HFFc6 (cell line): Measurements from ENCODE around the gene BCL2. TPM values are rescaled to one million over a fixed set of nuclear protein-coding genes. Genes with fewer than 3 reads are reported as not detected.

Source experiments
- DNase-seq: peaks from one replicate; pipeline ENCODE4 v3.0.0-alpha.2; 2018
- H3K27ac Mint-ChIP-seq: 2 replicates; pipeline ENCODE4 v1.8.0; 2020; ENCODE audit warnings: mild to moderate bottlenecking, mixed read lengths
- H3K27me3 Mint-ChIP-seq: 2 replicates; pipeline ENCODE4 v1.8.0; 2021; ENCODE audit warnings: mild to moderate bottlenecking, moderate library complexity, mixed read lengths; ENCODE audit not compliant: insufficient read depth
- H3K36me3 Mint-ChIP-seq: 2 replicates; pipeline ENCODE4 v1.8.0; 2021; ENCODE audit warnings: low read depth, mixed read lengths
- H3K4me1 Mint-ChIP-seq: 2 replicates; pipeline ENCODE4 v1.8.0; 2020; ENCODE audit warnings: low read depth, mixed read lengths
- H3K4me3 Mint-ChIP-seq: 2 replicates; pipeline ENCODE4 v1.8.0; 2020; ENCODE audit warnings: mild to moderate bottlenecking, moderate library complexity, mixed read lengths
- H3K9me3 Mint-ChIP-seq: 2 replicates; pipeline ENCODE4 v1.8.0; 2020; ENCODE audit warnings: mild to moderate bottlenecking, mixed read lengths
- total RNA-seq, 6 experiments: library from RNA; stranded (reverse); fragmentation: NEBNext Ultra II Directional; extraction: Animal tissue kit (Norgen Biotek cat#: 25700); gene quantifications; 2 replicates in 1 of 6; 3 replicates in 5 of 6; pipeline ENCODE4 v1.2.3, GENCODE V29; 2021
- TF ChIP-seq, protein P1 (sequence below): fragments of 200-600 bp; sonication (generic); IDR thresholded peaks from 2 replicates; pipeline ENCODE4 v1.5.0; 2021; ENCODE audit warnings: antibody characterized with exemption, mild to moderate bottlenecking

The BCL2 gene
- total RNA-seq, 6 experiments from 2014 or later = 0.17 to 1.1 (median 0.95) TPM

DNA sequence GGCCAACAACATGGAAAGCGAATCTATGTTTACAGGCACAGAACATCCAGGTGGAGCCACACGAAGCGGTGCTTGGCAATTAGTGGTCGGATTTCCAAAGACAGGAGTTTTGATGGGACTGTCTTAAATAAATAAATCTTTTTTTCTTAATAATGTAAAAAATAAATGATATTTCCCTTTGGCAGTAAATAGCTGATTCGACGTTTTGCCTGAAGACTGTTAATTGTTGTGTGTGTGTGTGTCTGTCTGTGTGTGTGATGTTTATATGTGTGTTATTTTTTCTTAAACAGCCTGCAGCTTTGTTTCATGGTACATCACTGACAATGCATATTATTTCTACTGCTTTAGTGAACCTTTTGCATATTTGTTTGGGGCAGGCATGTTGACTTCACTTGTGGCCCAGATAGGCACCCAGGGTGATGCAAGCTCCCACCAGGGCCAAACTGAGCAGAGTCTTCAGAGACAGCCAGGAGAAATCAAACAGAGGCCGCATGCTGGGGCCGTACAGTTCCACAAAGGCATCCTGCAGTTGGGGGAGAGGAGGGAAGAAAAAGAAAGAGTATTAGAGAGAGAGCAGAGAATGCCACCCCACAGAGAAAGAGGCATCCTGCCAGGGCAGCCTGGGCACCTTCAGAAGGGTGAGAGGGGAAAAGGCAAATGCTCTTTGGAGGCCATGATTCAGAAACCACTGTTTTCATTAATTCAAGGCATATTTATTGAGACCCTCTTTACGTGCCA, 191.2 kb downstream of the BCL2 start:
- TF ChIP-seq, protein P1, sequence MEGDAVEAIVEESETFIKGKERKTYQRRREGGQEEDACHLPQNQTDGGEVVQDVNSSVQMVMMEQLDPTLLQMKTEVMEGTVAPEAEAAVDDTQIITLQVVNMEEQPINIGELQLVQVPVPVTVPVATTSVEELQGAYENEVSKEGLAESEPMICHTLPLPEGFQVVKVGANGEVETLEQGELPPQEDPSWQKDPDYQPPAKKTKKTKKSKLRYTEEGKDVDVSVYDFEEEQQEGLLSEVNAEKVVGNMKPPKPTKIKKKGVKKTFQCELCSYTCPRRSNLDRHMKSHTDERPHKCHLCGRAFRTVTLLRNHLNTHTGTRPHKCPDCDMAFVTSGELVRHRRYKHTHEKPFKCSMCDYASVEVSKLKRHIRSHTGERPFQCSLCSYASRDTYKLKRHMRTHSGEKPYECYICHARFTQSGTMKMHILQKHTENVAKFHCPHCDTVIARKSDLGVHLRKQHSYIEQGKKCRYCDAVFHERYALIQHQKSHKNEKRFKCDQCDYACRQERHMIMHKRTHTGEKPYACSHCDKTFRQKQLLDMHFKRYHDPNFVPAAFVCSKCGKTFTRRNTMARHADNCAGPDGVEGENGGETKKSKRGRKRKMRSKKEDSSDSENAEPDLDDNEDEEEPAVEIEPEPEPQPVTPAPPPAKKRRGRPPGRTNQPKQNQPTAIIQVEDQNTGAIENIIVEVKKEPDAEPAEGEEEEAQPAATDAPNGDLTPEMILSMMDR = no peak
- H3K4me1 Mint-ChIP-seq = no peaks in the 10 kb centered on the region
- DNase-seq = no peak
- H3K27ac Mint-ChIP-seq = no peak overlapping the region
- peaks cover 26% of the 10 kb centered on the region for H3K27me3 Mint-ChIP-seq
- no peaks in the 10 kb centered on the region for H3K9me3 Mint-ChIP-seq
- no peaks in the 10 kb centered on the region for H3K36me3 Mint-ChIP-seq
- H3K4me3 Mint-ChIP-seq = no peak overlapping the region

DNA sequence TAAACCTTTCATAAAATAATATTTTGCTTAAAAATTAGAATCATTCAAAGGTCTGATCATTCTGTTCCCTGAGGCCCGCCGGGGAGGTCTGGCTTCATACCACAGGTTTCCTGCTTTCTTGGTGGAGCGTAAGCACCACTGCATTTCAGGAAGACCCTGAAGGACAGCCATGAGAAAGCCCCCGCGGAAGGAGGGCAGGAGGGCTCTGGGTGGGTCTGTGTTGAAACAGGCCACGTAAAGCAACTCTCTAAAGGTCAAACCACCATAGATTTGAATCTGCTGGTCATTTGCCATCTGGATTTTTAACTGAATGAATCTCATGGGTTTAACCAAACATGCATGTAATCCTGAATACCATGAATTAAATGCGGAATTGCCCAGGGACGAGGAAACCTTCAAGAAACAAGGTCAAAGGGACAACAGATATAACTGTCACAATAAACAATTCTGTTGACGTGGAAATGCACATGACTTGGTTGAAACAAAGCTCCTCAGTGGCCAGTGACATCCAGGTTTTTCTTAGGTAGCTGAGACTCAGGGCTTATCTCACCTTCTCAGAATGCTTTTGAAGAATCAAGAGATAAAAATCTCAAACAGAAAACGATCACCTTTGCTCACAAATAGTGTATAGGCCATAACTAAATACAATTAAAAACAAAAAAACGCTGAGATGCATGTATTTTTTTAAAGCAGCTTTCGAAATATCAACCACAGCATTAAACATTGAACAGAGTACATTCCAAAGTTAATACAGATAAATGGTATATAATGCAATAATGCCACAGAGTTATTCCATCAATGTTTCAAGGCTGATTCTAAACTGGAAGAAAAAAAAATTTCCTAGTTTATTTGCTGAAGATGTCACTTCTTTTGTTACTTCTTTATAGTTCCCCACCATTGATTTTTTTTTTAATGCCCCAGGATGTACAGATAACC, 193.2 kb downstream of the BCL2 start:
- peaks cover 25% of the 10 kb centered on the region for H3K27me3 Mint-ChIP-seq
- H3K9me3 Mint-ChIP-seq = no peaks in the 10 kb centered on the region
- TF ChIP-seq, protein P1 = no peak
- no peak overlapping the region for H3K4me3 Mint-ChIP-seq
- no peaks in the 10 kb centered on the region for H3K36me3 Mint-ChIP-seq
- no peak for DNase-seq
- H3K4me1 Mint-ChIP-seq = no peaks in the 10 kb centered on the region
- H3K27ac Mint-ChIP-seq = no peak overlapping the region

DNA sequence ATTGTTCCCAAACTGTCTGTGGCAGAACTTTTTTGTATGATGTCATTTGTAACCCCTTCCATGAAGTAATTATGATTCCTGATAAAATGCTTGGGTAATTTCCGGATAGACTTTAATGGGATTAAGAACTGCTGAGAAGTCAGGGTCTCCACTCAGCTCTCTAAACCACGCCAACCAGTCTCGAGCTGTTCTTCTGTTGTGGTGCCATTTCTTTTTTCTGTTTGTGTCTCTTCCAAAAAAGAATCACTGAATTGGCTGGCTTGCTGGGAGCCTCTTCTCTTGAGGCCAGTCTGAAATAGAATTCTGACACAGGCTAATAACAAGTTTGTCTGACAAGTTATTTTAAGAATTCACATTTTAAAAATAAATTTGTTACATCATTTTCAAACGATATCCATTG, 198.9 kb downstream of the BCL2 start:
- Mint-ChIP-seq H3K9me3 (no peaks in the 10 kb centered on the region), H3K27me3 (peaks cover 20% of the 10 kb centered on the region), H3K27ac (no peak overlapping the region), H3K4me3 (no peak overlapping the region), H3K4me1 (no peaks in the 10 kb centered on the region), H3K36me3 (no peaks in the 10 kb centered on the region)
- no peak for DNase-seq
- TF ChIP-seq, protein P1 = no peak

DNA sequence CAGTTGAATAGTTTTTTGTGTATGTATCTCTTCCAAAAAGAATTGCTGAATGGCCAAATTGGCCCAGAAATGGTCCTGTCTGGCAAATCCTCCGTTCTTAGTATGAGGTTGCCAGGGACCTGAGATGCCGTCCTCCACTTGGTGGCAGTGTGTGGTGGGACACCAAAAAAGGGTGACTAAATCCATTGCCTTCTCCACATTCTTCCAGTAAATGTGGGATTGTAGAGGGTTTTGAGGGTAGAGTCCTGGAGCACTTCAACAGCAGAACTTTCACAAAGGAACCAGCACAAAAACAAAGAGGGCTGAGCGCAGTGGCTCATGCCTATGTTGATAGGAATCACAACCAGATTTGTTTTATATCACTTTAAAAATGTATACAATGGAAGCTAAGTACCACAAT, 199.9 kb downstream of the BCL2 start:
- no peak overlapping the region for H3K4me3 Mint-ChIP-seq
- peak; percentile 4 for DNase-seq
- H3K27ac Mint-ChIP-seq = no peak overlapping the region
- H3K36me3 Mint-ChIP-seq = no peaks in the 10 kb centered on the region
- peaks cover 27% of the 10 kb centered on the region for H3K27me3 Mint-ChIP-seq
- H3K4me1 Mint-ChIP-seq = no peaks in the 10 kb centered on the region
- TF ChIP-seq, protein P1 = peak; percentile 68; the same call in 1 of the 2 replicates
- H3K9me3 Mint-ChIP-seq = no peaks in the 10 kb centered on the region

DNA sequence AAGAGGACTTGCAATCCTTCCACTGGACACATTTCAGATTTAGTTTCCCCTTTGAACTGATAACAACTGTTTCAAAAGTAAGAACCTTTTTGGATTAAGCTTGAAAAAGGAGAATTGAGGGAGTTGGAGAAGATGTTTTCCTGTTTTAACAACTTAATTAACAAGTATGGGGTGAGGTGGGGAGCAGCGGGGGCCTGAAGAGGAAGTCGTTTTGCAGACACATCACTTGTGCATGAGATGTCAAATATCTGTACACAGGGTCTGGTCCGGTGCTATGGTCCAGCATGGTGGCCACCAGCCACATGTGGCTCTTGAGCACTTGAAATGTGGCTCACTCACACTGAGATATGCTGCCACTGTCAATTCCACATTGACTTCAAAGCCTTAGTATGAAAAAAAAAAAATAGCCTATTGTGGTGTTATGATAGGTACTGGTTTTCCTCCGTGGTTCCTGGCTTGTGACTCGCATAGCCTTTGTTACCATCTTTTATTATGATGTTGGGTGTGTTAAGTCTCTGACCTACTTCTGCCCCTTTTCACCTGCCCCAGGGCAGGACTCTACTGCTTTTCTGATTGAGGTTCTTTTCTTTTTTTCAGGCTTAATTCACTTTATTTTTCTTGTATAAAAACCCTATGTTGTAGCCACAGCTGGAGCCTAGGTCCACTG, 205.5 kb downstream of the BCL2 start:
- Mint-ChIP-seq H3K9me3 (no peaks in the 10 kb centered on the region), H3K27me3 (peaks cover 22% of the 10 kb centered on the region), H3K4me1 (no peaks in the 10 kb centered on the region), H3K27ac (no peak overlapping the region), H3K4me3 (no peak overlapping the region), H3K36me3 (no peaks in the 10 kb centered on the region)
- TF ChIP-seq, protein P1 = no peak
- no peak for DNase-seq
